Liver (tissue), 9 donors: Measurements from ENCODE around the gene DIO1. TPM values are rescaled to one million over a fixed set of nuclear protein-coding genes. Genes with fewer than 3 reads are reported as not detected.

Experiments used
- DNase-seq: peaks from one replicate; pipeline ENCODE4 v3.0.0-alpha.2; 2017; ENCODE audit warnings: low spot score
- H3K27ac ChIP-seq, 2 donors: one replicate each; pipeline ENCODE4 v1.7.0; 2013; ENCODE audit warnings: inconsistent platforms in 2 of 2, low read length in 2 of 2, control low read depth in 1 of 2, low read depth in 1 of 2, mild to moderate bottlenecking in 1 of 2
- H3K27me3 ChIP-seq, 4 donors: one replicate each; pipeline versions ENCODE4 v1.6.1 to v1.7.0; 2013; ENCODE audit warnings: low read length in 3 of 4, inconsistent platforms in 1 of 4, mild to moderate bottlenecking in 1 of 4, moderate library complexity in 1 of 4; ENCODE audit not compliant: control insufficient read depth in 4 of 4, insufficient read depth in 4 of 4
- H3K36me3 ChIP-seq, 4 donors: one replicate each; pipeline versions ENCODE4 v1.6.1 to v1.7.0; 2013; ENCODE audit warnings: low read length in 3 of 4, mild to moderate bottlenecking in 3 of 4, low read depth in 1 of 4, moderate library complexity in 1 of 4; ENCODE audit not compliant: control insufficient read depth in 4 of 4, insufficient read depth in 3 of 4
- H3K4me1 ChIP-seq, 4 donors: one replicate each; pipeline versions ENCODE4 v1.6.1 to v1.7.0; 2013; ENCODE audit warnings: low read length in 3 of 4, mild to moderate bottlenecking in 3 of 4, moderate library complexity in 1 of 4; ENCODE audit not compliant: control insufficient read depth in 4 of 4, insufficient read depth in 4 of 4
- H3K4me3 ChIP-seq, 3 donors: one replicate each; pipeline versions ENCODE4 v1.6.1 to v1.7.0; 2013; ENCODE audit warnings: low read length in 3 of 3, control low read depth in 1 of 3, low read depth in 1 of 3, mild to moderate bottlenecking in 1 of 3
- H3K9ac ChIP-seq, 2 donors: one replicate each; pipeline ENCODE4 v1.7.0; 2013; ENCODE audit warnings: low read length in 2 of 2, mild to moderate bottlenecking in 2 of 2, moderate library complexity in 2 of 2, control low read depth in 1 of 2, low read depth in 1 of 2
- H3K9me3 ChIP-seq, 4 donors: one replicate each; pipeline versions ENCODE4 v1.6.1 to v1.7.0; 2013; ENCODE audit warnings: low read length in 3 of 4; ENCODE audit not compliant: control insufficient read depth in 4 of 4
- EGR1 ChIP-seq, 2 donors: IDR thresholded peaks; 2 replicates each; pipeline ENCODE4 v1.6.1; 2016 to 2018; ENCODE audit warnings: antibody characterized with exemption in 2 of 2, low read depth in 2 of 2
- FOXA1 ChIP-seq: IDR thresholded peaks from 2 replicates; pipeline ENCODE4 v1.6.1; 2016; ENCODE audit warnings: antibody characterized with exemption
- FOXA2 ChIP-seq: IDR thresholded peaks from 2 replicates; pipeline ENCODE4 v1.6.1; 2016; ENCODE audit warnings: antibody characterized with exemption
- GABPA ChIP-seq, 2 donors: IDR thresholded peaks in 1 of 2; conservative IDR thresholded peaks in 1 of 2; 2 replicates each; pipeline ENCODE4 v1.6.1; 2016; ENCODE audit warnings: antibody characterized with exemption in 2 of 2, mild to moderate bottlenecking in 1 of 2, moderate library complexity in 1 of 2
- HNF4A ChIP-seq, 2 donors: conservative IDR thresholded peaks; 2 replicates each; pipeline ENCODE4 v1.6.1; 2016; ENCODE audit warnings: antibody characterized with exemption in 2 of 2, mild to moderate bottlenecking in 2 of 2
- HNF4G ChIP-seq: IDR thresholded peaks from 2 replicates; pipeline ENCODE4 v1.6.1; 2016; ENCODE audit warnings: antibody characterized with exemption
- JUND ChIP-seq, 2 donors: IDR thresholded peaks; 2 replicates each; pipeline ENCODE4 v1.6.1; 2016; ENCODE audit warnings: antibody characterized with exemption in 2 of 2
- NR2F2 ChIP-seq: IDR thresholded peaks from 2 replicates; pipeline ENCODE4 v1.6.1; 2016; ENCODE audit warnings: antibody characterized with exemption
- RAD21 ChIP-seq, 2 donors: IDR thresholded peaks; 2 replicates each; pipeline ENCODE4 v1.6.1; 2016; ENCODE audit warnings: antibody characterized with exemption in 2 of 2, mild to moderate bottlenecking in 2 of 2
- RXRA ChIP-seq, 2 donors: IDR thresholded peaks; 2 replicates each; pipeline ENCODE4 v1.6.1; 2017 to 2018; ENCODE audit warnings: antibody characterized with exemption in 2 of 2, mild to moderate bottlenecking in 1 of 2
- SP1 ChIP-seq: IDR thresholded peaks from 2 replicates; pipeline ENCODE4 v1.6.1; 2018; ENCODE audit warnings: antibody characterized with exemption, mild to moderate bottlenecking
- TAF1 ChIP-seq: conservative IDR thresholded peaks from 2 replicates; pipeline ENCODE4 v1.6.1; 2016; ENCODE audit warnings: antibody characterized with exemption, mild to moderate bottlenecking
- YY1 ChIP-seq: IDR thresholded peaks from 2 replicates; pipeline ENCODE4 v1.6.1; 2016; ENCODE audit warnings: antibody characterized with exemption, mild to moderate bottlenecking
- polyA plus RNA-seq, 2 donors: library from polyadenylated mRNA; stranded (reverse) in 1 of 2; unstranded in 1 of 2; fragments of 200-250 nt in 1 of 2; fragments of >200 nt in 1 of 2; fragmentation: Nextera tagmentation in 1 of 2; extraction: Ambion mirVana in 1 of 2; gene quantifications; one replicate each; pipeline versions ENCODE4 v1.2.1 to v1.2.3, GENCODE V29; 2013 to 2015
- total RNA-seq, 2 donors: library from RNA; depleted of rRNA; stranded (reverse); fragments of >200 nt; gene quantifications; one replicate each; pipeline ENCODE4 v1.2.3, GENCODE V29; 2014
- TF ChIP-seq, protein P1 (sequence below): IDR thresholded peaks from 2 replicates; pipeline ENCODE4 v1.6.1; 2016; ENCODE audit warnings: antibody characterized with exemption, mild to moderate bottlenecking
- TF ChIP-seq, protein P2 (sequence below): IDR thresholded peaks from 2 replicates; pipeline ENCODE4 v1.6.1; 2016; ENCODE audit warnings: antibody characterized with exemption
- TF ChIP-seq, protein P3 (sequence below): fragments of 150-350 bp; IDR thresholded peaks from 2 replicates; pipeline ENCODE4 v1.5.1; 2017; ENCODE audit warnings: improper control_type of control experiment, low read depth, low read length; ENCODE audit not compliant: missing input control
- TF ChIP-seq, protein P4 (sequence below): IDR thresholded peaks from 2 replicates; pipeline ENCODE4 v1.6.1; 2016; ENCODE audit warnings: antibody characterized with exemption
- TF ChIP-seq, protein P5 (sequence below): IDR thresholded peaks from 2 replicates; pipeline ENCODE4 v1.6.1; 2016; ENCODE audit warnings: antibody characterized with exemption
- donor health status: healthy.
- donor health status: healthy.
- donor health status: healthy.
- donor health status: healthy.
- donor health status: healthy.

Gene DIO1
- total and polyA plus RNA-seq, 4 donors = 23.9 to 176 (median 95.6) TPM

DNA sequence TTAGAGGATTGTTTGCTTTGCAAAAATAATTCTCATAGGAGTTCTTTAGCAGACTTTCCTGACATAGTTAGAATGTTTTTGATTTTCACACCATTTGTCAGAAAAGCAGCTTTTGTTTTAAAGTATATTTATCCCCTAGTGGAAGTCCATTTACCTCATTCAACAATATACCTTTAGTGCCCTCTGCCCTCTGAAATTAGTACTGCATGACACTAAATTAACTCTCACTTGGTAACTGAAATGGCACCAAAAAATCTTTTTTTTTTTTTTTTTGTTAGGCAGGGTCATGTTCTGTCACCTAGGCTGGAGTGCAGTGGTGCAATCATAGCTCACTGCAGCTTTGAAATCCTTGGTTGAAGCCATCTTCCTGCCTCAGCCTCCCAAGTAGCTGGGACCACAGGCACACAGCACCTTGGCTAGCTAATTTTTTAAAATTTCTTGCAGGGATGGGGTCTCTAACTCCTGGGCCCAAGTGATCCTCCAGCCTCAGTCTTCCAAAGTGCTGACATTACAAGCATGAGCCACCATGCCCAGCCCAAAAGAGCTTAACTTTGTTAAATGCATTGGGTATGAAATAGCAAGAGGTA, 65.8 kb downstream of the DIO1 start:
- H3K27me3 ChIP-seq = no peaks in the 10 kb centered on the region
- TF ChIP-seq, protein P1, sequence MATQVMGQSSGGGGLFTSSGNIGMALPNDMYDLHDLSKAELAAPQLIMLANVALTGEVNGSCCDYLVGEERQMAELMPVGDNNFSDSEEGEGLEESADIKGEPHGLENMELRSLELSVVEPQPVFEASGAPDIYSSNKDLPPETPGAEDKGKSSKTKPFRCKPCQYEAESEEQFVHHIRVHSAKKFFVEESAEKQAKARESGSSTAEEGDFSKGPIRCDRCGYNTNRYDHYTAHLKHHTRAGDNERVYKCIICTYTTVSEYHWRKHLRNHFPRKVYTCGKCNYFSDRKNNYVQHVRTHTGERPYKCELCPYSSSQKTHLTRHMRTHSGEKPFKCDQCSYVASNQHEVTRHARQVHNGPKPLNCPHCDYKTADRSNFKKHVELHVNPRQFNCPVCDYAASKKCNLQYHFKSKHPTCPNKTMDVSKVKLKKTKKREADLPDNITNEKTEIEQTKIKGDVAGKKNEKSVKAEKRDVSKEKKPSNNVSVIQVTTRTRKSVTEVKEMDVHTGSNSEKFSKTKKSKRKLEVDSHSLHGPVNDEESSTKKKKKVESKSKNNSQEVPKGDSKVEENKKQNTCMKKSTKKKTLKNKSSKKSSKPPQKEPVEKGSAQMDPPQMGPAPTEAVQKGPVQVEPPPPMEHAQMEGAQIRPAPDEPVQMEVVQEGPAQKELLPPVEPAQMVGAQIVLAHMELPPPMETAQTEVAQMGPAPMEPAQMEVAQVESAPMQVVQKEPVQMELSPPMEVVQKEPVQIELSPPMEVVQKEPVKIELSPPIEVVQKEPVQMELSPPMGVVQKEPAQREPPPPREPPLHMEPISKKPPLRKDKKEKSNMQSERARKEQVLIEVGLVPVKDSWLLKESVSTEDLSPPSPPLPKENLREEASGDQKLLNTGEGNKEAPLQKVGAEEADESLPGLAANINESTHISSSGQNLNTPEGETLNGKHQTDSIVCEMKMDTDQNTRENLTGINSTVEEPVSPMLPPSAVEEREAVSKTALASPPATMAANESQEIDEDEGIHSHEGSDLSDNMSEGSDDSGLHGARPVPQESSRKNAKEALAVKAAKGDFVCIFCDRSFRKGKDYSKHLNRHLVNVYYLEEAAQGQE = no peak
- TF ChIP-seq TAF1 (no peak), JUND (IDR thresholded peaks at IDR 0.05) (no peak), RAD21 (IDR thresholded peaks at IDR 0.05) (peak; percentile 83 to 87), EGR1 (IDR thresholded peaks at IDR 0.05; ENCODE audit: low read depth in 2 of 2) (no peak), NR2F2 (no peak), GABPA (IDR thresholded peaks at IDR 0.05 in 1 of 2, conservative IDR thresholded peaks at IDR 0.05 in 1 of 2) (no peak), FOXA1 (no peak), HNF4G (no peak), YY1 (peak; percentile 41), SP1 (no peak), FOXA2 (no peak), HNF4A (conservative IDR thresholded peaks at IDR 0.05) (peak; percentile 39 to 50), RXRA (IDR thresholded peaks at IDR 0.05) (peak; percentile 55 to 56)
- TF ChIP-seq, protein P2, sequence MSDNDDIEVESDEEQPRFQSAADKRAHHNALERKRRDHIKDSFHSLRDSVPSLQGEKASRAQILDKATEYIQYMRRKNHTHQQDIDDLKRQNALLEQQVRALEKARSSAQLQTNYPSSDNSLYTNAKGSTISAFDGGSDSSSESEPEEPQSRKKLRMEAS = no peak
- TF ChIP-seq, protein P3, sequence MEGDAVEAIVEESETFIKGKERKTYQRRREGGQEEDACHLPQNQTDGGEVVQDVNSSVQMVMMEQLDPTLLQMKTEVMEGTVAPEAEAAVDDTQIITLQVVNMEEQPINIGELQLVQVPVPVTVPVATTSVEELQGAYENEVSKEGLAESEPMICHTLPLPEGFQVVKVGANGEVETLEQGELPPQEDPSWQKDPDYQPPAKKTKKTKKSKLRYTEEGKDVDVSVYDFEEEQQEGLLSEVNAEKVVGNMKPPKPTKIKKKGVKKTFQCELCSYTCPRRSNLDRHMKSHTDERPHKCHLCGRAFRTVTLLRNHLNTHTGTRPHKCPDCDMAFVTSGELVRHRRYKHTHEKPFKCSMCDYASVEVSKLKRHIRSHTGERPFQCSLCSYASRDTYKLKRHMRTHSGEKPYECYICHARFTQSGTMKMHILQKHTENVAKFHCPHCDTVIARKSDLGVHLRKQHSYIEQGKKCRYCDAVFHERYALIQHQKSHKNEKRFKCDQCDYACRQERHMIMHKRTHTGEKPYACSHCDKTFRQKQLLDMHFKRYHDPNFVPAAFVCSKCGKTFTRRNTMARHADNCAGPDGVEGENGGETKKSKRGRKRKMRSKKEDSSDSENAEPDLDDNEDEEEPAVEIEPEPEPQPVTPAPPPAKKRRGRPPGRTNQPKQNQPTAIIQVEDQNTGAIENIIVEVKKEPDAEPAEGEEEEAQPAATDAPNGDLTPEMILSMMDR = peak; percentile 77
- TF ChIP-seq, protein P4, sequence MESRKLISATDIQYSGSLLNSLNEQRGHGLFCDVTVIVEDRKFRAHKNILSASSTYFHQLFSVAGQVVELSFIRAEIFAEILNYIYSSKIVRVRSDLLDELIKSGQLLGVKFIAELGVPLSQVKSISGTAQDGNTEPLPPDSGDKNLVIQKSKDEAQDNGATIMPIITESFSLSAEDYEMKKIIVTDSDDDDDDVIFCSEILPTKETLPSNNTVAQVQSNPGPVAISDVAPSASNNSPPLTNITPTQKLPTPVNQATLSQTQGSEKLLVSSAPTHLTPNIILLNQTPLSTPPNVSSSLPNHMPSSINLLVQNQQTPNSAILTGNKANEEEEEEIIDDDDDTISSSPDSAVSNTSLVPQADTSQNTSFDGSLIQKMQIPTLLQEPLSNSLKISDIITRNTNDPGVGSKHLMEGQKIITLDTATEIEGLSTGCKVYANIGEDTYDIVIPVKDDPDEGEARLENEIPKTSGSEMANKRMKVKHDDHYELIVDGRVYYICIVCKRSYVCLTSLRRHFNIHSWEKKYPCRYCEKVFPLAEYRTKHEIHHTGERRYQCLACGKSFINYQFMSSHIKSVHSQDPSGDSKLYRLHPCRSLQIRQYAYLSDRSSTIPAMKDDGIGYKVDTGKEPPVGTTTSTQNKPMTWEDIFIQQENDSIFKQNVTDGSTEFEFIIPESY = no peak
- TF ChIP-seq, protein P5, sequence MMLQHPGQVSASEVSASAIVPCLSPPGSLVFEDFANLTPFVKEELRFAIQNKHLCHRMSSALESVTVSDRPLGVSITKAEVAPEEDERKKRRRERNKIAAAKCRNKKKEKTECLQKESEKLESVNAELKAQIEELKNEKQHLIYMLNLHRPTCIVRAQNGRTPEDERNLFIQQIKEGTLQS = no peak
- no peak overlapping the region for H3K4me3 ChIP-seq
- no peaks in the 10 kb centered on the region for H3K9me3 ChIP-seq
- peaks cover 3 to 16% (median 8%) of the 10 kb centered on the region in 4 donors for H3K4me1 ChIP-seq
- no peak overlapping the region for H3K27ac ChIP-seq
- peaks cover 12 to 24% (median 19%) of the 10 kb centered on the region in 4 donors for H3K36me3 ChIP-seq
- no peak overlapping the region for H3K9ac ChIP-seq
- DNase-seq = no peak

Other genes with a start within 250 kb of the DIO1 start
- gene GLIS1, start 155.0 kb upstream of the DIO1 start, total RNA-seq = under 1 TPM in 1 of 2 donors, not detected in 1; under 0.01 TPM
- under 1 TPM in 1 of 2 donors, not detected in 1; 0.05 TPM for gene GLIS1, start 155.0 kb upstream of the DIO1 start, polyA plus RNA-seq
- gene NDC1, start 55.9 kb upstream of the DIO1 start, total RNA-seq = 10 to 100 TPM in 1 of 2 donors, 1 to 10 TPM in 1; 7.0 to 17.9 TPM
- 1 to 10 TPM; 2.2 to 4.6 TPM for gene NDC1, start 55.9 kb upstream of the DIO1 start, polyA plus RNA-seq
- 10 to 100 TPM; 19.9 to 29.6 TPM for gene YIPF1, start 4.4 kb upstream of the DIO1 start, total RNA-seq
- gene YIPF1, start 4.4 kb upstream of the DIO1 start, polyA plus RNA-seq = 10 to 100 TPM; 28.0 to 28.2 TPM
- gene IFT25, start 51.5 kb downstream of the DIO1 start, total RNA-seq = 10 to 100 TPM; 13.0 to 18.3 TPM
- gene IFT25, start 51.5 kb downstream of the DIO1 start, polyA plus RNA-seq = 10 to 100 TPM in 1 of 2 donors, 1 to 10 TPM in 1; 8.6 to 37.4 TPM
- gene LRRC42, start 52.2 kb downstream of the DIO1 start, total RNA-seq = 10 to 100 TPM in 1 of 2 donors, 1 to 10 TPM in 1; 9.8 to 10.4 TPM
- gene LRRC42, start 52.2 kb downstream of the DIO1 start, polyA plus RNA-seq = 10 to 100 TPM; 11.4 to 14.8 TPM
- gene LDLRAD1, start 124.0 kb downstream of the DIO1 start, total RNA-seq = not detected
- not detected for gene LDLRAD1, start 124.0 kb downstream of the DIO1 start, polyA plus RNA-seq
- gene TMEM59, start 159.0 kb downstream of the DIO1 start, total RNA-seq = 100 to 1,000 TPM; 255 to 261 TPM
- 100 to 1,000 TPM; 298 to 436 TPM for gene TMEM59, start 159.0 kb downstream of the DIO1 start, polyA plus RNA-seq
- 1 to 10 TPM; 1.9 to 2.1 TPM for gene TCEANC2, start 159.4 kb downstream of the DIO1 start, total RNA-seq
- 1 to 10 TPM in 1 of 2 donors, under 1 TPM in 1; 0.89 to 1.6 TPM for gene TCEANC2, start 159.4 kb downstream of the DIO1 start, polyA plus RNA-seq